Tibial nerve (tissue), 4 donors: Measurements from ENCODE around the gene DCXR. TPM values are rescaled to one million over a fixed set of nuclear protein-coding genes. Genes with fewer than 3 reads are reported as not detected.

Experiments used
- DNase-seq, 2 donors: peaks; one replicate each; pipeline ENCODE4 v3.0.0-alpha.2; 2019; ENCODE audit warnings: low spot score in 2 of 2
- H3K27ac ChIP-seq, 4 donors: fragments of 200-600 bp; sonication (generic) in 3 of 4; one replicate each; pipeline ENCODE4 v1.5.1; 2017 to 2019; ENCODE audit warnings: mild to moderate bottlenecking in 1 of 4
- H3K27me3 ChIP-seq, 2 donors: fragments of 200-600 bp; sonication (generic) in 1 of 2; one replicate each; pipeline versions ENCODE4 v1.5.1 to v1.6.0; 2017 to 2019
- H3K36me3 ChIP-seq, 3 donors: fragments of 200-600 bp; sonication (generic); one replicate each; pipeline ENCODE4 v1.5.1; 2018 to 2019
- H3K4me1 ChIP-seq, 4 donors: fragments of 200-600 bp; sonication (generic) in 3 of 4; one replicate each; pipeline ENCODE4 v1.5.1; 2017 to 2019
- H3K4me3 ChIP-seq, 4 donors: fragments of 200-600 bp; sonication (generic) in 3 of 4; one replicate each; pipeline ENCODE4 v1.5.1; 2017 to 2019; ENCODE audit warnings: mild to moderate bottlenecking in 1 of 4, moderate library complexity in 1 of 4
- H3K9me3 ChIP-seq, 4 donors: fragments of 200-600 bp; sonication (generic) in 3 of 4; one replicate each; pipeline ENCODE4 v1.5.1; 2017 to 2019
- EP300 ChIP-seq, 2 donors: sonication (generic); formaldehyde crosslinking; IDR thresholded peaks; one replicate each; pipeline ENCODE4 v1.6.1; 2017; ENCODE audit warnings: antibody characterized with exemption in 2 of 2, mild to moderate bottlenecking in 1 of 2
- POLR2A ChIP-seq, 2 donors: fragments of 450-650 bp; IDR thresholded peaks; one replicate each; pipeline ENCODE4 v1.6.1; 2017; ENCODE audit warnings: antibody characterized with exemption in 2 of 2, mild to moderate bottlenecking in 2 of 2, moderate library complexity in 2 of 2
- WGBS, 2 donors: methylation state at CpG; one replicate each; pipeline ENCODE4 v1.1.5; 2018; 5-methylcytosine and 5-hydroxymethylcytosine counted together
- total RNA-seq, 4 donors: library from RNA; depleted of rRNA; stranded (reverse); fragments of >200 nt; gene quantifications; one replicate each; pipeline ENCODE4 v1.1.0, GENCODE V29; 2016
- TF ChIP-seq, protein P1 (sequence below), 5 experiments: fragments of 200-600 bp in 3 of 5; fragments of 450-650 bp in 2 of 5; sonication (generic) in 3 of 5; IDR thresholded peaks; one replicate each; pipeline ENCODE4 v1.5.1; 2016 to 2019; ENCODE audit warnings: antibody characterized with exemption in 5 of 5, mild to moderate bottlenecking in 3 of 5, moderate library complexity in 2 of 5

Gene DCXR
- total RNA-seq, 4 donors from 2014 or later: 236 to 347 (median 269) TPM

DNA sequence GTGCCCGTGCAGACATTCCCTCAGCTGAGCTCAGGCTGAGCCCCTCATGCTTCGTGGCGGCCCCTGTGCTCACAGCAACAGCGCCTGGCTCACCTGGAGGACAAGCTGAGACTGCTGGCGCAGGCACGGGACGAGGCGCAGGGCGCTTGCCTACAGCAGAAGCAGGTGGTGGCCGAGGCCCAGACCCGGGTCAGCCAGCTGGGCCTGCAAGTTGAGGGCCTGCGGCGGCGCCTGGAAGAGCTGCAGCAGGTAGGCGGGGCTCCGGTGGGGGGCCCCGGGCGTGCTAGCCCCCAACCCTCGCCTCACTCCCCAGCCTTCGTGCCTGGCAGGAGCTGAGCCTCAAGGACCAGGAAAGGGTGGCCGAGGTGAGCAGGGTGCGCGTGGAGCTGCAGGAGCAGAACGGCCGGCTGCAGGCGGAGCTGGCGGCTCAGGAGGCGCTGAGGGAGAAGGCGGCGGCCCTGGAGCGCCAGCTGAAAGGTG lies 7.5 kb downstream of the DCXR start:
- H3K4me3 ChIP-seq: no peak overlapping the region
- 70 to 79% methylated on average over 4 to 29 of the region's 31 CpGs for WGBS, 2 donors

DNA sequence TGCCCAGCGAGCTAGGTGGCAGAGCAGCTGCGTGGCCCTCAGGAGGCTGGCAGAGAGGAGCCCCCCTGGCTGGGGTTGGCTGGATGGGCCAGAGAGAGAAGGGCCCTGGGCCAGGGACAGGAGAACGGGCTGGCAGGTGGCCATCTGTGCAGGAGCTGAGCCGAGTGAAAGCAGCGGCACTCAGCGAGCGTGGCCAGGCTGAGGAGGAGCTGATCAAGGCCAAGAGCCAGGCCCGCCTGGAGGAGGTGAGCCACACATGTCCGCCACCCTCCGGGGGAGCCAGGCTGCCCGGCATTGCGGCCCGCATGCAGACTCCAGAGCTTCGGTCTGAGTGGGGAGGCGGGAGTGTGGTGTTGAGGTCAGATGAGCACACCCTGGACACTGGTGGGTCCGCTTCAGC lies 8.1 kb downstream of the DCXR start:
- Histone ChIP-seq H3K4me1 (peaks cover 0 to 45% (median 17%) of the 10 kb centered on the region in 4 donors), H3K4me3 (no peak overlapping the region), H3K27me3 (peaks cover 0 to 12% of the 10 kb centered on the region in 2 donors), H3K27ac (no peak overlapping the region), H3K9me3 (no peaks in the 10 kb centered on the region), H3K36me3 (peaks cover 0 to 35% (median 0%) of the 10 kb centered on the region in 3 donors)
- WGBS, 2 donors: 91 to 93% methylated on average over 16 of the region's 16 CpGs
- TF ChIP-seq, protein P1, sequence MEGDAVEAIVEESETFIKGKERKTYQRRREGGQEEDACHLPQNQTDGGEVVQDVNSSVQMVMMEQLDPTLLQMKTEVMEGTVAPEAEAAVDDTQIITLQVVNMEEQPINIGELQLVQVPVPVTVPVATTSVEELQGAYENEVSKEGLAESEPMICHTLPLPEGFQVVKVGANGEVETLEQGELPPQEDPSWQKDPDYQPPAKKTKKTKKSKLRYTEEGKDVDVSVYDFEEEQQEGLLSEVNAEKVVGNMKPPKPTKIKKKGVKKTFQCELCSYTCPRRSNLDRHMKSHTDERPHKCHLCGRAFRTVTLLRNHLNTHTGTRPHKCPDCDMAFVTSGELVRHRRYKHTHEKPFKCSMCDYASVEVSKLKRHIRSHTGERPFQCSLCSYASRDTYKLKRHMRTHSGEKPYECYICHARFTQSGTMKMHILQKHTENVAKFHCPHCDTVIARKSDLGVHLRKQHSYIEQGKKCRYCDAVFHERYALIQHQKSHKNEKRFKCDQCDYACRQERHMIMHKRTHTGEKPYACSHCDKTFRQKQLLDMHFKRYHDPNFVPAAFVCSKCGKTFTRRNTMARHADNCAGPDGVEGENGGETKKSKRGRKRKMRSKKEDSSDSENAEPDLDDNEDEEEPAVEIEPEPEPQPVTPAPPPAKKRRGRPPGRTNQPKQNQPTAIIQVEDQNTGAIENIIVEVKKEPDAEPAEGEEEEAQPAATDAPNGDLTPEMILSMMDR (IDR thresholded peaks at IDR 0.05): no peak
- TF ChIP-seq EP300 (IDR thresholded peaks at IDR 0.05): no peak
- no peak for TF ChIP-seq POLR2A (IDR thresholded peaks at IDR 0.05)
- DNase-seq: no peak

More for the DNA sequence above, 7.5 kb downstream of the DCXR start:
- TF ChIP-seq, protein P1 (IDR thresholded peaks at IDR 0.05): no peak
- TF ChIP-seq POLR2A (IDR thresholded peaks at IDR 0.05) (no peak), EP300 (IDR thresholded peaks at IDR 0.05) (no peak)
- DNase-seq: no peak
- Histone ChIP-seq H3K4me1 (peaks cover 0 to 38% (median 16%) of the 10 kb centered on the region in 4 donors), H3K9me3 (no peaks in the 10 kb centered on the region), H3K36me3 (peaks cover 0 to 33% (median 0%) of the 10 kb centered on the region in 3 donors), H3K27me3 (peaks cover 0 to 12% of the 10 kb centered on the region in 2 donors), H3K27ac (no peak overlapping the region)

DNA sequence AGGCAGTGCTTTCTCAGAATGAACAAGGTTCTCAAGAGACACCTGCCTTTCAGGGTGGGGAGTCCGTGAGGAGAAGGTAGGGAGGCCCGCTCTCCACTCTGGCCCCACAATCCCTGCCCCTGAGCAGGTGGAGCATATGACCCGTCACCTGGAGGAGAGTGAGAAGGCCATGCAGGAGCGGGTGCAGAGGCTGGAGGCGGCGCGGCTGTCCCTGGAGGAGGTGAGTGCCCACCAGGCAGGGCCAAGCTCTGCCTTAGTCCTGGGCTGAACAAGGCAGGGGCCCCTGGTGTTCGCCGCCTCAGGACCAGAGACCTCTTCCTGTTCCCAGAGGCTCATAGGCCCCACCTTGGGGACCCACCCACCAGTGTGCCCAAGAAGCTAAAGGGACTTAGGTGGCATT lies 8.5 kb downstream of the DCXR start:
- Histone ChIP-seq H3K9me3 (no peaks in the 10 kb centered on the region), H3K27ac (no peak overlapping the region), H3K4me1 (peaks cover 0 to 46% (median 20%) of the 10 kb centered on the region in 4 donors), H3K36me3 (peaks cover 0 to 35% (median 0%) of the 10 kb centered on the region in 3 donors), H3K27me3 (peaks cover 0 to 12% of the 10 kb centered on the region in 2 donors), H3K4me3 (no peak overlapping the region)
- TF ChIP-seq POLR2A (IDR thresholded peaks at IDR 0.05): no peak
- TF ChIP-seq EP300 (IDR thresholded peaks at IDR 0.05): no peak
- TF ChIP-seq, protein P1 (IDR thresholded peaks at IDR 0.05): no peak
- no peak for DNase-seq
- 96 to 97% methylated on average over 9 of the region's 9 CpGs for WGBS, 2 donors

DNA sequence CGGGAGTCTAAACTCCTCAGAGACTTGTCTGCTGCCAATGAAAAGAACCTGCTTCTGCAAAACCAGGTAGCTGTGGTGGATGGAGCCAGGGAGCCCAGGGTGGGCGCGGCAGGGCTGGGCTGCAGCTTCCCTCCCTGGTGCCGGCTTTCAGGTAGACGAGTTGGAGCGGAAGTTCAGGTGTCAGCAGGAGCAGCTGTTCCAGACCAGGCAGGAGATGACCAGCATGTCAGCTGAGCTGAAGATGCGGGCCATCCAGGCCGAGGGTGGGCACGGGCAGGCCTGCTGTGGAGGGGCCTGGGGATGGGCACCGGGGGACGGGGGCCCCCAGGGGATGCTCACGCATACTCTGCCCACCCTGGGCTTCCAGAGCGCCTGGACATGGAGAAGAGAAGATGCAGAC lies 9.3 kb downstream of the DCXR start:
- Histone ChIP-seq H3K4me3 (no peak overlapping the region), H3K36me3 (peaks cover 0 to 35% (median 0%) of the 10 kb centered on the region in 3 donors), H3K27ac (no peak overlapping the region), H3K4me1 (peaks cover 0 to 49% (median 24%) of the 10 kb centered on the region in 4 donors), H3K27me3 (peaks cover 0 to 12% of the 10 kb centered on the region in 2 donors), H3K9me3 (no peaks in the 10 kb centered on the region)
- no peak for DNase-seq
- TF ChIP-seq POLR2A (IDR thresholded peaks at IDR 0.05) (no peak), EP300 (IDR thresholded peaks at IDR 0.05) (no peak)
- TF ChIP-seq, protein P1 (IDR thresholded peaks at IDR 0.05): no peak
- WGBS, 2 donors: 95 to 98% methylated on average over 13 of the region's 13 CpGs

DNA sequence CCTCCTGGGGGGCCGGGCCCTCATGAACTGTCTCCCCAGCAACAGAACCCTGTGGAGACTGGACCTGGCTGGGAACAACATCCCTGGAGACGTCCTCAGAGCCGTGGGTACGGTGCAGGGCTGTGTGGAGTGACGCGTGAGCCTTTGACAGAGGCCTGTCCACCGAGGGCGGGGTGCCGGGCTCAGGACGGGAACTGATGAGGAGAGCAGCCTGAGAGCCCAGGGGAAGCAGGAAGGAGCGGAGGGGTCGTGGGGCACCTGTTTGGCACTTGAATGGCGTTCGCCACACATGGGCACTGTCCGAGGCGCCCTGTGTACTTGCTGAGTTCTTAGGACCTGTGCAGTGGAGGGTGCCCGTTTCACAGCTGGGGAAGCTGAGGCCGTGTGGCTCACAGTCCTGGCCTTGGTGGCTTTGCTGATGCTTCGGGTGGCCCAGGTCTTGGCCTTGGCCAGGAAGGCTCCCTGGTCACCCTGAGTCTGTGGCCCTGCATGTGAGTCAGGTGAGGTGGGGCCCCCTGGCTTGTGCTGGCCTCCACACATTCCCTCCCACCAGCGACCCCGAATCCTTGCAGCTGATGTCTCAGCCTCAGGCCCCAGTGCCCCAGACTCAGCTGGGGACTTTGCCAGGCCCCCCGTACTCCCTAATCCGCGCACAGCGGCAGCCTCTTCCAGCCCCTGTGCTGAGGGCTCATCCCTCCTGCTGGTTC lies 11.9 kb downstream of the DCXR start:
- no peak overlapping the region for H3K4me3 ChIP-seq
- no peaks in the 10 kb centered on the region for H3K9me3 ChIP-seq
- TF ChIP-seq EP300 (IDR thresholded peaks at IDR 0.05) (no peak), POLR2A (IDR thresholded peaks at IDR 0.05) (no peak)
- TF ChIP-seq, protein P1 (IDR thresholded peaks at IDR 0.05): no peak
- 89 to 91% methylated on average over 25 of the region's 25 CpGs for WGBS, 2 donors
- no peaks in the 10 kb centered on the region for H3K27me3 ChIP-seq
- no peak overlapping the region for H3K27ac ChIP-seq
- DNase-seq: no peak
- H3K4me1 ChIP-seq: peaks cover 0 to 50% (median 25%) of the 10 kb centered on the region in 4 donors
- H3K36me3 ChIP-seq: peaks cover 0 to 35% (median 0%) of the 10 kb centered on the region in 3 donors
